Neuronal stem cell (in vitro differentiated cells): ENCODE results near the gene SHISA9.
"Not testable (repeated sequence)": the region's sequence is repeated elsewhere in the genome, so short reads cannot be mapped to it uniquely, and the experiment has no call there.

Source experiments
- DNase-seq: peaks from one replicate; pipeline ENCODE4 v3.0.0-alpha.2; 2013; ENCODE audit warnings: low spot score
- H2AFZ ChIP-seq: one replicate; pipeline ENCODE4 v1.6.1; 2013; ENCODE audit warnings: mild to moderate bottlenecking, low read length, inconsistent platforms
- H2AK5ac ChIP-seq: 2 replicates; pipeline ENCODE4 v1.6.1; 2013; ENCODE audit warnings: low read depth, mild to moderate bottlenecking, inconsistent platforms, low read length, moderate library complexity, mixed read lengths
- H2BK120ac ChIP-seq: 2 replicates; pipeline ENCODE4 v1.6.1; 2013; ENCODE audit warnings: low read depth, mild to moderate bottlenecking, inconsistent platforms, low read length, moderate library complexity, mixed read lengths
- H2BK12ac ChIP-seq: one replicate; pipeline ENCODE4 v1.6.1; 2013; ENCODE audit warnings: low read length, inconsistent platforms
- H2BK15ac ChIP-seq: 2 replicates; pipeline ENCODE4 v1.6.1; 2013; ENCODE audit warnings: mild to moderate bottlenecking, low read length, inconsistent platforms, mixed read lengths
- H2BK5ac ChIP-seq: one replicate; pipeline ENCODE4 v1.6.1; 2013; ENCODE audit warnings: inconsistent platforms, mild to moderate bottlenecking, low read length, moderate library complexity
- H3K14ac ChIP-seq: one replicate; pipeline ENCODE4 v1.6.1; 2013; ENCODE audit warnings: low read length, inconsistent platforms
- H3K18ac ChIP-seq: 2 replicates; pipeline ENCODE4 v1.6.1; 2013; ENCODE audit warnings: low read length, inconsistent platforms
- H3K23ac ChIP-seq: 2 replicates; pipeline ENCODE4 v1.6.1; 2013; ENCODE audit warnings: low read depth, mild to moderate bottlenecking, mixed read lengths, low read length, inconsistent platforms; ENCODE audit not compliant: poor library complexity
- H3K27ac ChIP-seq: replicated peaks from 3 replicates; pipeline ENCODE4 v1.5.1; 2013; ENCODE audit warnings: low read length, inconsistent platforms
- H3K27me3 ChIP-seq, 3 experiments: 2 replicates each; pipeline ENCODE4 v1.6.1; 2013; ENCODE audit warnings: low read length in 3 of 3, mild to moderate bottlenecking in 2 of 3, inconsistent platforms in 1 of 3, low read depth in 1 of 3, mixed read lengths in 1 of 3, moderate library complexity in 1 of 3; ENCODE audit not compliant: control insufficient read depth in 3 of 3, insufficient read depth in 3 of 3
- H3K36me3 ChIP-seq, 2 donors: replicated peaks in 1 of 2; 2 replicates each; pipeline ENCODE4 v1.6.1; 2013; ENCODE audit warnings: low read length in 2 of 2; ENCODE audit not compliant: control insufficient read depth in 2 of 2, insufficient read depth in 2 of 2
- H3K4ac ChIP-seq: 2 replicates; pipeline ENCODE4 v1.6.1; 2013; ENCODE audit warnings: inconsistent platforms, mild to moderate bottlenecking, low read length, moderate library complexity
- H3K4me1 ChIP-seq, 2 donors: 1 replicate in 1 of 2; 2 replicates in 1 of 2; pipeline ENCODE4 v1.6.1; 2013; ENCODE audit warnings: low read length in 2 of 2, low read depth in 1 of 2; ENCODE audit not compliant: control insufficient read depth in 2 of 2, insufficient read depth in 1 of 2
- H3K4me2 ChIP-seq: one replicate; pipeline ENCODE4 v1.6.1; 2013; ENCODE audit warnings: mild to moderate bottlenecking, low read length, inconsistent platforms; ENCODE audit not compliant: insufficient read depth, poor library complexity, severe bottlenecking
- H3K4me3 ChIP-seq, 2 donors: 2 replicates each; pipeline ENCODE4 v1.5.1; 2013; ENCODE audit warnings: low read length in 2 of 2, mild to moderate bottlenecking in 2 of 2, inconsistent platforms in 1 of 2, moderate library complexity in 1 of 2
- H3K79me1 ChIP-seq: one replicate; pipeline ENCODE4 v1.6.1; 2013; ENCODE audit warnings: low read depth, mild to moderate bottlenecking, inconsistent platforms, low read length, moderate library complexity
- H3K9ac ChIP-seq: one replicate; pipeline ENCODE4 v1.6.1; 2013; ENCODE audit warnings: mild to moderate bottlenecking, low read depth, low read length, inconsistent platforms; ENCODE audit not compliant: poor library complexity
- H3K9me3 ChIP-seq, 2 donors: replicated peaks in 1 of 2; 2 replicates each; pipeline versions ENCODE3 to v1.6.1; 2013; ENCODE audit warnings: low read length in 2 of 2, mild to moderate bottlenecking in 2 of 2, inconsistent platforms in 1 of 2, low read depth in 1 of 2, mixed read lengths in 1 of 2, moderate library complexity in 1 of 2; ENCODE audit not compliant: control insufficient read depth in 2 of 2, insufficient read depth in 1 of 2
- H4K8ac ChIP-seq: one replicate; pipeline ENCODE4 v1.6.1; 2013; ENCODE audit warnings: low read depth, mild to moderate bottlenecking, inconsistent platforms, low read length, moderate library complexity
- H4K91ac ChIP-seq: one replicate; pipeline ENCODE4 v1.6.1; 2013; ENCODE audit warnings: low read length, low read depth, mild to moderate bottlenecking, inconsistent platforms; ENCODE audit not compliant: poor library complexity
- WGBS, 2 donors: extraction: QIAGEN DNeasy Blood & Tissue Kit; methylation state at CpG; one replicate each; pipeline ENCODE4 v1.1.7; 2013; ENCODE audit warnings: missing lambda C conversion rate in 2 of 2, mixed read lengths in 1 of 2; ENCODE audit not compliant: insufficient read length in 2 of 2, insufficient replicate concordance in 1 of 2; ENCODE audit errors: extremely low coverage in 2 of 2; 5-methylcytosine and 5-hydroxymethylcytosine counted together

Gene SHISA9

GRCh38 chr16:12917246-12917645 lies 15.8 kb downstream of the SHISA9 start:
- Histone ChIP-seq H3K27me3 (no peaks in the 10 kb centered on the region), H3K9ac (no peak overlapping the region), H4K91ac (no peak overlapping the region), H2AK5ac (no peak overlapping the region), H3K4me2 (no peak overlapping the region), H4K8ac (no peak overlapping the region), H3K23ac (no peak overlapping the region), H3K4me1 (no peaks in the 10 kb centered on the region), H2BK12ac (no peak overlapping the region), H2BK15ac (no peak overlapping the region), H3K4me3 (no peak overlapping the region), H3K9me3 (no peaks in the 10 kb centered on the region), H3K14ac (no peak overlapping the region), H3K36me3 (no peaks in the 10 kb centered on the region), H3K79me1 (no peaks in the 10 kb centered on the region), H3K4ac (no peak overlapping the region), H2AFZ (no peak overlapping the region), H3K18ac (no peak overlapping the region), H2BK5ac (no peak overlapping the region), H2BK120ac (no peak overlapping the region), H3K27ac (no peak overlapping the region)
- DNase-seq, result no peak
- no CpG with 5 or more reads among the region's 5 CpGs for WGBS, 2 donors

GRCh38 chr16:12917653-12918052 lies 16.3 kb downstream of the SHISA9 start:
- Histone ChIP-seq H2BK120ac (no peak overlapping the region), H3K36me3 (no peaks in the 10 kb centered on the region), H3K14ac (no peak overlapping the region), H3K9me3 (no peaks in the 10 kb centered on the region), H3K18ac (no peak overlapping the region), H2BK15ac (no peak overlapping the region), H3K27ac (no peak overlapping the region), H3K9ac (no peak overlapping the region), H3K27me3 (no peaks in the 10 kb centered on the region), H2BK5ac (no peak overlapping the region), H3K4ac (no peak overlapping the region), H4K91ac (no peak overlapping the region), H3K4me1 (no peaks in the 10 kb centered on the region), H2AK5ac (no peak overlapping the region), H3K23ac (no peak overlapping the region), H3K4me2 (no peak overlapping the region), H3K79me1 (no peaks in the 10 kb centered on the region), H4K8ac (no peak overlapping the region), H3K4me3 (no peak overlapping the region), H2AFZ (no peak overlapping the region), H2BK12ac (no peak overlapping the region)
- no peak for DNase-seq
- WGBS, 2 donors, result no CpG with 5 or more reads among the region's 1 CpG

GRCh38 chr16:12920739-12921138 lies 19.3 kb downstream of the SHISA9 start:
- no peak for DNase-seq
- no peak overlapping the region for H4K8ac ChIP-seq
- no peak overlapping the region for H2AK5ac ChIP-seq
- H3K4me2 ChIP-seq, result no peak overlapping the region
- no peak overlapping the region for H3K9ac ChIP-seq
- H3K14ac ChIP-seq, result no peak overlapping the region
- no peaks in the 10 kb centered on the region for H3K79me1 ChIP-seq
- no peaks in the 10 kb centered on the region for H3K4me1 ChIP-seq
- no peak overlapping the region for H2BK5ac ChIP-seq
- H3K18ac ChIP-seq, result no peak overlapping the region
- no peak overlapping the region for H2BK12ac ChIP-seq
- no peak overlapping the region for H3K23ac ChIP-seq
- H2BK15ac ChIP-seq, result no peak overlapping the region
- no peaks in the 10 kb centered on the region for H3K9me3 ChIP-seq
- no CpG with 5 or more reads among the region's 4 CpGs for WGBS, 2 donors
- no peak overlapping the region for H3K27ac ChIP-seq
- no peak overlapping the region for H4K91ac ChIP-seq
- H2BK120ac ChIP-seq, result no peak overlapping the region
- no peaks in the 10 kb centered on the region for H3K36me3 ChIP-seq
- H3K27me3 ChIP-seq, result no peaks in the 10 kb centered on the region
- no peak overlapping the region for H2AFZ ChIP-seq
- H3K4me3 ChIP-seq, result no peak overlapping the region
- no peak overlapping the region for H3K4ac ChIP-seq

GRCh38 chr16:12923640-12924039 lies 22.2 kb downstream of the SHISA9 start:
- H2BK120ac ChIP-seq, H3K18ac ChIP-seq, H2BK15ac ChIP-seq, DNase-seq, H2BK12ac ChIP-seq, H3K9ac ChIP-seq, H3K27ac ChIP-seq, H3K14ac ChIP-seq, H3K4ac ChIP-seq, H3K4me1 ChIP-seq, H3K79me1 ChIP-seq, H4K8ac ChIP-seq, H3K4me3 ChIP-seq, H2AK5ac ChIP-seq, H3K9me3 ChIP-seq, H3K27me3 ChIP-seq, H3K36me3 ChIP-seq, H3K23ac ChIP-seq, H2BK5ac ChIP-seq, H2AFZ ChIP-seq, H4K91ac ChIP-seq, H3K4me2 ChIP-seq: not testable (repeated sequence)
- no CpG with 5 or more reads among the region's 6 CpGs for WGBS, 2 donors
